Hematopoietic multipotent progenitor cell (in vitro differentiated cells): ENCODE measurements around the gene PRR15. TPM values are rescaled to one million over a fixed set of nuclear protein-coding genes. Genes with fewer than 3 reads are reported as not detected.

Experiments
- DNase-seq, 3 donors: peaks; one replicate each; pipeline ENCODE4 v3.0.0-alpha.2; 2011 to 2015; ENCODE audit warnings: low read depth in 2 of 3, low spot score in 2 of 3
- total RNA-seq: library from RNA; depleted of rRNA; stranded (reverse); fragments of >200 nt; gene quantifications from one replicate; pipeline ENCODE4 v1.2.3, GENCODE V29; 2012

PRR15 gene
- total RNA-seq, 1 donor: 15.9 TPM

DNA sequence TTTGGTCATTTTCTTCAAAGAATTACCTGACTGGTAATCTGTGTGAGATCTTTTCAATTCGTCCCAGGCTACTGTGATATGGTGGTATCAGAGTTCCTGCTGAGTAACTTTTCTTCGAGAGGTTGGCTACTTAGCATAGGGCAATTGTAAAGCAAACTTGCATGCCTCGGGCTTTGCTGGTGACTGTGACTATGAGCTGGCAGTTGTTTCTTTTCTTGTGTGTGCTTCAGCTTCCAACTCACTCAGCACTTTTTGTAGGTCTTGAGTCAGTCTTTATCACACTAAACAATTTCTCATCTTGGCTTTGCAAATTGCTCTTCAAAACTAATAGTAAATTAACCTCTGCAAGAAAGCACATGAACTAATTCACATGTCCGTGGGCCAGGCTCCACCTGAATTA lies 44.3 kb downstream of the PRR15 start:
- DNase-seq: no peak

DNA sequence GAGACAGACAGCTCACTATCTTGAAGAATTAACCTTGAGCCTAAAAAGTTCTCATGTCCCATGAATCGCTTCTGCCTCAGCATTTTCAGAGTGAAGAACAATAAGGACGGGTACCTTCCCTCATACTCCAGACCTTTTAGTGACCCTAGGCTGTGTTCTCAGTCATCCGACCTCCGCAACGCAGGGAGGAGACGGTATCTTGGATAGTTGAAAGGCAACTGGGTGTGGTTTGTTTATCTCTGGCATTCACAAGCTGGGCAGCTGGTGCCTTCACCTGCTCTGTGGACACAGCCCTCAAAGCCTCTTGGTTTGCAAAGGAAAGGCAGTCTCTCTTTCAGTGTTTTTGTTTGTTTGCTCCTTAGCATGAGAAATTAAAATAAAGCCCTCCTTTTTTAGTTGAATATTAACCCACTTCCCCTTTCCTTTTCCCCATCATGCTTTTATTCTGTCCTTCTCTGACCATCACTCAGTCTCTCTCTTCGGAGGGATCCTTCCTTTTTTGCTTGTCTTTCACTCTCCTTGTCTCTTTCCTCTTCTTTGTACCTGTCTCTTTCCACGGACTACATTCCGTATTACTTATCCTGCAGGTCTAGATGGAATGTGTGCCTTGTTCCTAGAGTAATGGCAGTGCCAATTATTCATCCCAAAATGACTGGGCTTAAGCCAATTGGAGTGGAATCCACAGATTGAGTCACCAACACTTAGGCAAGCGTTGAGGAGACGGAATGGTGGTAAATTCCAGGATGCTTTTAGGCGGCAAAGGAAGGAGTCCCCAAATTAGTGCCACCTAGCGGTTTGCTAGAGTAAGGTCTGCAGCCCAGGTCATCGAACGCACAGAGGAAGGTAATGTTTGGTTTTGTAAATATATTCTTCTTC lies 45.8 kb downstream of the PRR15 start:
- DNase-seq: no peak

DNA sequence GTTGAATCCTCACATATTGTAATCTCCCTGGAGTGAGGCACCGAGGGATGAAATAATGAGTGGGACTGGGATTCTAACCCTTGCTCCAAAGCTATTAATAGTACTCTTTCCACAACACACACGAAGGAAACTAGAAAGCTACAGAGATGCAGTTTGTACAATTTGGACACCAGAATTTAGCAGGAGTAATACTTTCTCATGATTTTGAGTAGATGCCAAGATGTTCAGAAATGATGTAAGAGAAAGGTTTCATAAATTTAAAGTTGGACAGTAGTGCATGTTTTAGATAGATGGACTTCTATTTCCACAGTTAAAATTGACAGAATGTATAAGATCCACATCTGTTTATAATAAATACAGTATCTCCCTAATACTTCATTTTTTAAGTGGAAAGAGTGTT lies 46.5 kb downstream of the PRR15 start:
- DNase-seq: no peak

DNA sequence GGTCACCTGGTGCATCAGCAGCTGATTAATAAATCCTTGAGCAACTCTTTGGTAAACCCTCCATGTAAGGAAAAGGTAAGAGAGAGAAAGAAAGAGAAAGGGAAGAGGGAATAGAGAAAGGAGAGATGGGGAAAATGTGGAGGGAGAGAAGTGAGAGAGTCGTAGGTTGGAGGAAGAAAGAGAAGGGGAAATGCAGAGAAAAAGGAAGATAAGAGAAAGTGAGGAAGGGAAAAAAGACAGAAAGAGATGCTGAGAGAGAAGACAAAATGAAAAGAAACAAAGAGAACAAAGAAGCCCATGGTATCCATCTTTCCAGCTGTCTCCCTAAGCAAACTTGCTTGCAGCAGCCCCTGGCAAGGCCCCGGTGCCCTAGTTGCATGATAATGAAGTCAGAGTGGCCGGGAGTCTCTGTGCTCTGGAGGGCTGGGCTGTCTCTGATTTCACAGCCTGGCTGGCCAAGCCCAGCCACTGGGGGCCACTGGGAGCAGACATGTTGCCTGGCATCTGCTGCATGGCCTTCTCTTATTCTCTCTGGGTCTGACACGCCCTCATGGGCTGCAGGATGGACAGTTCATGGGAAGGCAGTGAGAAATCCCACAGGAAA lies 48.4 kb downstream of the PRR15 start:
- DNase-seq: no peak

DNA sequence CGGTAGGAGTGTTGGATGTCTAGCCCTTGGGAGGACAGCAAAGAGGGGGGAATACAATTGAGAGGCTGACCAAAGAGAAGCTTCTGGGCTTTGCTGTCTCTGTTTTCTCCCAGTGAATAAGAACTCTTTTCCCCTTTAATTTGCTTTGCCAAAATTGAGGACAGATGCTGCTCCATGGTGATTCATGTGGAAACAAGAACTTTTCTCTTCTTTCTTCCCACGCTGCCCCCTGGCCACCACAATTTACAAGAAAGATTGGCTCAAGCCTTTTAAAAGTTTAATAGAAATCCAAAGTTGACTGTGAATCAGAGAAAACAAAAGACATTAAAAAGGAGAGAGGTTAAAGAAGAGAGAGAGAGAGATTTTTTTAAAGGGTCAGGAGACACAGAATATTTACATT lies 49.0 kb downstream of the PRR15 start:
- DNase-seq: no peak

DNA sequence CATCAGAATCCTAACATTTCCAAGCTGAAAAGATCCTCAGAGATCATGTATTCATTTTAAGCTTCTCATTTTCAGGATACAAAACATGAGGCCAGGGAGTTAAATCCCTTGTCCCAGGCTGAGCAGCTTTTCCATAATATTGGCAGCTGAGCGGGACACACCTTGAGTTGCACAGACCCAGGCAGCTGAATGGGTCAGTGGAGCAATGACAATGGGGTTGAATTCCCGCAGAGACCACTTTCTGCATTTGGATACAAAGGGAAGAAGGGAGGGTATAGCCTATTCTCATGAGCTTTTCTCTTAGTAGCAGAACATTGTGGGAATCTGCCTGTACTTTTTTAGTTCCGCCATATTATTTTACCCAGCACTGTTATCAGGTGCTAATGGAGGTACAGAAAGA lies 49.5 kb downstream of the PRR15 start:
- no peak for DNase-seq

DNA sequence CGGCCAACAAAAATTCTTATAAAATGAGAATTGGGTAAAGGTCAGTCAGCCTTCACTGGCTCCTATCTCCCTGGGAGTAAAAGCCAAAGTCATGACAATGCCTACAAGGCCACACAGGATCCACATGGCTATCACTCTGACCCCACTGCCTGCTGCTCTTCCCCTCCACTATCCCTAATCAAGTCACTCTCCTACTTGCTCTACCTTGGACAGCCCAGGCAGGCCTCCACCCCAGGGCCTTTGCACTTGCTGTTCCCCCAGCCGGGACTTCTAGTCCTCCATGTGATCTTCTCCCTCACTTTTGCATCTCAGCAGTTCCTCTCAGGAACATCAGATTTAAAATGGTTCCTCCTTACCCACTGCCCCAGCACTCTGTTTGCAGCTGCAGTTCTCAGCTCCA lies 50.6 kb downstream of the PRR15 start:
- DNase-seq: no peak

Other genes with a start within 250 kb of the PRR15 start
- under 0.01 TPM for gene WIPF3, start 242.7 kb downstream of the PRR15 start, total RNA-seq